Measurements from ENCODE around the gene DCTN1.

The DCTN1 gene

GRCh38 chr2:74406035-74406434, 25.9 kb upstream of the DCTN1 start (continued):
- TF ChIP-seq CREB5 (CRISPR knock-in tag; IDR thresholded peaks at IDR 0.05; ENCODE audit: low read depth): no peak
- no peak for TF ChIP-seq SNAI2 (CRISPR knock-in tag; IDR thresholded peaks at IDR 0.05)
- no peak for TF ChIP-seq BACH2 (CRISPR knock-in tag; IDR thresholded peaks at IDR 0.05; ENCODE audit: borderline replicate concordance)

GRCh38 chr2:74401891-74402290, 21.8 kb upstream of the DCTN1 start:
- no peak for TF ChIP-seq PPARA (CRISPR knock-in tag; IDR thresholded peaks at IDR 0.05; ENCODE audit: borderline replicate concordance)
- no peak for ATAC-seq

GRCh38 chr2:74399785-74400184, 19.7 kb upstream of the DCTN1 start:
- ATAC-seq: peak; percentile 71
- no peak for TF ChIP-seq CSDC2 (CRISPR knock-in tag; IDR thresholded peaks at IDR 0.05)
- TF ChIP-seq ZC3H10 (CRISPR knock-in tag; IDR thresholded peaks at IDR 0.05): no peak
- no peak for TF ChIP-seq ZNF70 (CRISPR knock-in tag; IDR thresholded peaks at IDR 0.05)
- TF ChIP-seq TOX (CRISPR knock-in tag; IDR thresholded peaks at IDR 0.05; ENCODE audit: borderline replicate concordance): no peak
- TF ChIP-seq, protein P1, sequence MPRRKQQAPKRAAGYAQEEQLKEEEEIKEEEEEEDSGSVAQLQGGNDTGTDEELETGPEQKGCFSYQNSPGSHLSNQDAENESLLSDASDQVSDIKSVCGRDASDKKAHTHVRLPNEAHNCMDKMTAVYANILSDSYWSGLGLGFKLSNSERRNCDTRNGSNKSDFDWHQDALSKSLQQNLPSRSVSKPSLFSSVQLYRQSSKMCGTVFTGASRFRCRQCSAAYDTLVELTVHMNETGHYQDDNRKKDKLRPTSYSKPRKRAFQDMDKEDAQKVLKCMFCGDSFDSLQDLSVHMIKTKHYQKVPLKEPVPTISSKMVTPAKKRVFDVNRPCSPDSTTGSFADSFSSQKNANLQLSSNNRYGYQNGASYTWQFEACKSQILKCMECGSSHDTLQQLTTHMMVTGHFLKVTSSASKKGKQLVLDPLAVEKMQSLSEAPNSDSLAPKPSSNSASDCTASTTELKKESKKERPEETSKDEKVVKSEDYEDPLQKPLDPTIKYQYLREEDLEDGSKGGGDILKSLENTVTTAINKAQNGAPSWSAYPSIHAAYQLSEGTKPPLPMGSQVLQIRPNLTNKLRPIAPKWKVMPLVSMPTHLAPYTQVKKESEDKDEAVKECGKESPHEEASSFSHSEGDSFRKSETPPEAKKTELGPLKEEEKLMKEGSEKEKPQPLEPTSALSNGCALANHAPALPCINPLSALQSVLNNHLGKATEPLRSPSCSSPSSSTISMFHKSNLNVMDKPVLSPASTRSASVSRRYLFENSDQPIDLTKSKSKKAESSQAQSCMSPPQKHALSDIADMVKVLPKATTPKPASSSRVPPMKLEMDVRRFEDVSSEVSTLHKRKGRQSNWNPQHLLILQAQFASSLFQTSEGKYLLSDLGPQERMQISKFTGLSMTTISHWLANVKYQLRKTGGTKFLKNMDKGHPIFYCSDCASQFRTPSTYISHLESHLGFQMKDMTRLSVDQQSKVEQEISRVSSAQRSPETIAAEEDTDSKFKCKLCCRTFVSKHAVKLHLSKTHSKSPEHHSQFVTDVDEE (CRISPR knock-in tag; IDR thresholded peaks at IDR 0.05): no peak
- TF ChIP-seq BACH2 (CRISPR knock-in tag; IDR thresholded peaks at IDR 0.05; ENCODE audit: borderline replicate concordance): no peak
- TF ChIP-seq ARNTL (CRISPR knock-in tag; IDR thresholded peaks at IDR 0.05; ENCODE audit: borderline replicate concordance, low read depth): no peak
- no peak for TF ChIP-seq ZFP30 (CRISPR knock-in tag; IDR thresholded peaks at IDR 0.05)
- no peak for TF ChIP-seq RARB (CRISPR knock-in tag; IDR thresholded peaks at IDR 0.05)
- TF ChIP-seq ISL1 (CRISPR knock-in tag; IDR thresholded peaks at IDR 0.05): no peak

GRCh38 chr2:74396149-74396548, 16.0 kb upstream of the DCTN1 start:
- no peak for TF ChIP-seq TOX (CRISPR knock-in tag; IDR thresholded peaks at IDR 0.05; ENCODE audit: borderline replicate concordance)
- no peak for TF ChIP-seq BACH2 (CRISPR knock-in tag; IDR thresholded peaks at IDR 0.05; ENCODE audit: borderline replicate concordance)
- no peak for TF ChIP-seq SNAI2 (CRISPR knock-in tag; IDR thresholded peaks at IDR 0.05)
- no peak for TF ChIP-seq CSDC2 (CRISPR knock-in tag; IDR thresholded peaks at IDR 0.05)
- TF ChIP-seq ESRRG (CRISPR knock-in tag; IDR thresholded peaks at IDR 0.05): no peak
- TF ChIP-seq ZNF70 (CRISPR knock-in tag; IDR thresholded peaks at IDR 0.05): no peak
- no peak for TF ChIP-seq OSR1 (CRISPR knock-in tag; IDR thresholded peaks at IDR 0.05)
- no peak for TF ChIP-seq TCF4 (CRISPR knock-in tag; IDR thresholded peaks at IDR 0.05; ENCODE audit: borderline replicate concordance)
- TF ChIP-seq RARB (CRISPR knock-in tag; IDR thresholded peaks at IDR 0.05): no peak
- no peak for TF ChIP-seq ARNTL (CRISPR knock-in tag; IDR thresholded peaks at IDR 0.05; ENCODE audit: borderline replicate concordance, low read depth)
- TF ChIP-seq, protein P1 (CRISPR knock-in tag; IDR thresholded peaks at IDR 0.05): no peak
- no peak for TF ChIP-seq PPARA (CRISPR knock-in tag; IDR thresholded peaks at IDR 0.05; ENCODE audit: borderline replicate concordance)
- TF ChIP-seq ZC3H10 (CRISPR knock-in tag; IDR thresholded peaks at IDR 0.05): no peak
- TF ChIP-seq ZNF8 (CRISPR knock-in tag; IDR thresholded peaks at IDR 0.05): no peak
- TF ChIP-seq PATZ1 (CRISPR knock-in tag; IDR thresholded peaks at IDR 0.05; ENCODE audit: borderline replicate concordance): no peak
- TF ChIP-seq CREB5 (CRISPR knock-in tag; IDR thresholded peaks at IDR 0.05; ENCODE audit: low read depth): no peak
- no peak for ATAC-seq

Measured in SK-N-SH treated with all-trans-retinoic acid at 6 μM for 48 hours (cell line).